ENCODE results near the gene HTR3E.

The HTR3E gene

DNA sequence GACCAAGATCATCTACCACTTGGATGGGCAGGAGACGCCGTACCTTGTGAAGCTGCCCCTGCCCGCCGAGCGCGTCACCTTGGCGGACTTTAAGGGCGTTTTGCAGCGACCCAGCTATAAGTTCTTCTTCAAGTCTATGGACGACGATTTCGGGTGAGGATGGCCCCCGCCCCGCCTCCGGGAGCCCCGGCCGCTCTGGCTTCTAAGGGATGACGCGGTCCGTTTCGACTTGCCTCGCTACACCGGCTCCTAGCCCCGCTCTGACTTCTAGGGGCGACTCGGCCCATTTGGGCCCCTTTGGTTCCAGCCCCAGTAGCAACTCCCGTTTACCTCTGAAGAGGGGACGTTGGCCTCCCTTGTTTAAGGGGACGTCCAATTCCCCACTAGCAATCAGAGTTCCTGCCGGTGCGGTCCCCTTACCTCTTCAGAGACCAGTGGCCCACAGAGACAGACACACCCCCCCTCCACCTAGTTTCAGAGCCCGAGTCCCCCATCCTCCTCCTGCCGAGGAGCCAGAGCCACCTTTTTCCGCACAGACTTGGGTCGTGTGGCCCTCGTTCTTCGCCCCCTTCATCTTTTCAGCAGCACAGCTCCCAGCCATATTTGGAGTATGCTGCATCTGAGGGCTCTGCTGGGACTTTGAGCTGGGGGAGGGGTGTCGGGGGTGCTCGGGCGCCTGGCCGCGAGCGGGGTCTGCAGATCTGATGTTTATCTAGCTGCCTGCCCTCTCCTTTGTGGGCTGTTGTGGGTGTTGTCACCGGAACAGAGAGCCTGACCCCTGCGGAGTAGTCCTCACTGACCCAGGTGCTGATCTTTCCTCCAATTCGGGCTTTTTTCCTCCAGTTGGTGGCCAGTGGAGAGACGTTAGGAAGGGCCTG, 59.0 kb downstream of the HTR3E start:
- DNase-seq (peak; percentile 59), ATAC-seq (peak; percentile 55)
- Mint-ChIP-seq H3K36me3 (ENCODE audit: low read depth) (peaks cover 5% of the 10 kb centered on the region), H3K4me1 (peaks cover 30% of the 10 kb centered on the region), H3K27me3 (no peaks in the 10 kb centered on the region), H3K27ac (peak overlapping the region; percentile 82), H3K4me3 (peak overlapping the region; percentile 96), H3K9me3 (no peaks in the 10 kb centered on the region)

DNA sequence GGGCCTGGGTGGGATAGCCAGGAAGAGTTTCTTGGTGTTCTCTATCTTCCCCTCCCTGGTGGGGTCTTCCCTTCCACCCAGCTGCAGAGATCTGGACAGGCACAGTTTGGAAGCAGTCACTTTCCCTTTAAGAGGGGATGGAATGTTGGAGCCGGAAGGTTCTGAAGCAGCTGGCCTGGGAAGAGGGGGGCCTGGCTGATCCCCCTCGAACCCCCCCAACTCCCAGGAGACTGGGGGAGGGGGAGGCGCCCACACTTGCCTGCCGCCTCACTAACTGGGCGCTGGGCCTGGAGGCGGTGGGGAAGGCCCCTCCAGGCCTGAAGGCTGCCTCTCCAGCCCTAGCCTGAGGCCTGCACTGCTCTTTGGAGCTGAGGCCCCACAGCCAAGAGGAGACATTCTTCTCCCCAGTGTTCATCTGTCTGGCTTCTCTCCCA, 59.7 kb downstream of the HTR3E start:
- Mint-ChIP-seq H3K4me1 (peaks cover 30% of the 10 kb centered on the region), H3K27me3 (no peaks in the 10 kb centered on the region), H3K36me3 (ENCODE audit: low read depth) (peaks cover 5% of the 10 kb centered on the region), H3K9me3 (no peaks in the 10 kb centered on the region), H3K27ac (peak overlapping the region; percentile 74), H3K4me3 (peak overlapping the region; percentile 96)
- DNase-seq, result no peak
- ATAC-seq, result no peak
